Uterus (tissue), 4 donors: ENCODE measurements around the gene PRKAR1B. TPM values are rescaled to one million over a fixed set of nuclear protein-coding genes. Genes with fewer than 3 reads are reported as not detected.
"Not testable (repeated sequence)": the region's sequence is repeated elsewhere in the genome, so short reads cannot be mapped to it uniquely, and the experiment has no call there.

ENCODE experiments used
- DNase-seq, 2 donors: peaks; one replicate each; pipeline ENCODE4 v3.0.0-alpha.2; 2019 to 2020
- H3K27ac ChIP-seq, 2 donors: fragments of 200-600 bp; sonication (generic); 1 replicate in 1 of 2; 2 replicates in 1 of 2; pipeline ENCODE4 v1.5.1; 2016 to 2018
- H3K27me3 ChIP-seq, 2 donors: fragments of 200-600 bp; sonication (generic); one replicate each; pipeline ENCODE4 v1.5.1; 2018 to 2019; ENCODE audit warnings: control low read depth in 1 of 2
- H3K36me3 ChIP-seq, 2 donors: fragments of 200-600 bp; sonication (generic); one replicate each; pipeline ENCODE4 v1.5.1; 2019; ENCODE audit warnings: control low read depth in 1 of 2
- H3K4me1 ChIP-seq, 2 donors: fragments of 200-600 bp; sonication (generic); one replicate each; pipeline ENCODE4 v1.5.1; 2018 to 2019; ENCODE audit warnings: control low read depth in 1 of 2
- H3K4me3 ChIP-seq, 2 donors: fragments of 200-600 bp; sonication (generic); 1 replicate in 1 of 2; 2 replicates in 1 of 2; pipeline ENCODE4 v1.5.1; 2018 to 2019; ENCODE audit warnings: mild to moderate bottlenecking in 1 of 2
- H3K9me3 ChIP-seq, 2 donors: fragments of 200-600 bp; sonication (generic); one replicate each; pipeline ENCODE4 v1.5.1; 2019; ENCODE audit warnings: control low read depth in 1 of 2
- POLR2A ChIP-seq, 2 donors: fragments of 450-650 bp; IDR thresholded peaks; one replicate each; pipeline ENCODE4 v1.6.1; 2016; ENCODE audit warnings: antibody characterized with exemption in 2 of 2, mild to moderate bottlenecking in 1 of 2, moderate library complexity in 1 of 2
- intact Hi-C: fragments of 100-400 bp; cut with DNase I; formaldehyde crosslinking; loops from one replicate; pipeline ENCODE4 v1.15.1; 2023; ENCODE audit warnings: low total_unique reads
- total RNA-seq, 4 donors: library from RNA; depleted of rRNA in 3 of 4; stranded (reverse); fragments of >200 nt in 3 of 4; gene quantifications; one replicate each; pipeline versions ENCODE4 v1.1.0 to v1.2.4, GENCODE V29; 2014 to 2023
- TF ChIP-seq, protein P1 (sequence below), 4 experiments: fragments of 200-600 bp in 2 of 4; fragments of 450-650 bp in 2 of 4; sonication (generic) in 2 of 4; IDR thresholded peaks; one replicate each; pipeline ENCODE4 v1.5.1; 2016 to 2019; ENCODE audit warnings: antibody characterized with exemption in 4 of 4, mild to moderate bottlenecking in 2 of 4, moderate library complexity in 1 of 4
- donor health status: DM: yes; HTN: yes; CAD: no.

The PRKAR1B gene
- total RNA-seq, 4 donors from 2014 or later, result 1.0 to 45.2 (median 28.7) TPM

DNA sequence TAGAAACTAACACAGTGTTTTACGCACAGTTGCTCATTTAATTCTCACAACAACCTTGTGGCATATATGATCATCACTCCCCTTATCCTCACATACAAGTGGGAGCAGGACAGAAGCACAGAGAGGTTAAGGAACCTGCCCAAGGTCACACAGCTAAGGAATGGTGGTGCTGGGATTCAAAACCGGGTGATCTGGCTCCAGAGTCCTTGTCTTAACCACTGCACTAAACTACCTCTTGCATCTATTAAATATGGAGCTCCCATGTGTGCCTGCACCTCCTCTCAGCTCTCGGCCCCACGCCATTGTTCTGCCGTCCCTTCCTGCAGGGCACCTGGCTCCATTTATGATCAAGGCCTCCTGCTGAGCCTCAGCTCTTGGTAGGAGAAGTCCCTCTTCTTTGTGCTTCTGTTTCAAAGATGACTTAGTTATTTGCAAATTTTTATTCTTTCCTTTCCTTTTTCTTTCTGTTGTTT, 107.7 kb downstream of the PRKAR1B start:
- TF ChIP-seq, protein P1, sequence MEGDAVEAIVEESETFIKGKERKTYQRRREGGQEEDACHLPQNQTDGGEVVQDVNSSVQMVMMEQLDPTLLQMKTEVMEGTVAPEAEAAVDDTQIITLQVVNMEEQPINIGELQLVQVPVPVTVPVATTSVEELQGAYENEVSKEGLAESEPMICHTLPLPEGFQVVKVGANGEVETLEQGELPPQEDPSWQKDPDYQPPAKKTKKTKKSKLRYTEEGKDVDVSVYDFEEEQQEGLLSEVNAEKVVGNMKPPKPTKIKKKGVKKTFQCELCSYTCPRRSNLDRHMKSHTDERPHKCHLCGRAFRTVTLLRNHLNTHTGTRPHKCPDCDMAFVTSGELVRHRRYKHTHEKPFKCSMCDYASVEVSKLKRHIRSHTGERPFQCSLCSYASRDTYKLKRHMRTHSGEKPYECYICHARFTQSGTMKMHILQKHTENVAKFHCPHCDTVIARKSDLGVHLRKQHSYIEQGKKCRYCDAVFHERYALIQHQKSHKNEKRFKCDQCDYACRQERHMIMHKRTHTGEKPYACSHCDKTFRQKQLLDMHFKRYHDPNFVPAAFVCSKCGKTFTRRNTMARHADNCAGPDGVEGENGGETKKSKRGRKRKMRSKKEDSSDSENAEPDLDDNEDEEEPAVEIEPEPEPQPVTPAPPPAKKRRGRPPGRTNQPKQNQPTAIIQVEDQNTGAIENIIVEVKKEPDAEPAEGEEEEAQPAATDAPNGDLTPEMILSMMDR (IDR thresholded peaks at IDR 0.05), result no peak
- TF ChIP-seq POLR2A (IDR thresholded peaks at IDR 0.05), result no peak
- intact Hi-C loops, result no loop called here

DNA sequence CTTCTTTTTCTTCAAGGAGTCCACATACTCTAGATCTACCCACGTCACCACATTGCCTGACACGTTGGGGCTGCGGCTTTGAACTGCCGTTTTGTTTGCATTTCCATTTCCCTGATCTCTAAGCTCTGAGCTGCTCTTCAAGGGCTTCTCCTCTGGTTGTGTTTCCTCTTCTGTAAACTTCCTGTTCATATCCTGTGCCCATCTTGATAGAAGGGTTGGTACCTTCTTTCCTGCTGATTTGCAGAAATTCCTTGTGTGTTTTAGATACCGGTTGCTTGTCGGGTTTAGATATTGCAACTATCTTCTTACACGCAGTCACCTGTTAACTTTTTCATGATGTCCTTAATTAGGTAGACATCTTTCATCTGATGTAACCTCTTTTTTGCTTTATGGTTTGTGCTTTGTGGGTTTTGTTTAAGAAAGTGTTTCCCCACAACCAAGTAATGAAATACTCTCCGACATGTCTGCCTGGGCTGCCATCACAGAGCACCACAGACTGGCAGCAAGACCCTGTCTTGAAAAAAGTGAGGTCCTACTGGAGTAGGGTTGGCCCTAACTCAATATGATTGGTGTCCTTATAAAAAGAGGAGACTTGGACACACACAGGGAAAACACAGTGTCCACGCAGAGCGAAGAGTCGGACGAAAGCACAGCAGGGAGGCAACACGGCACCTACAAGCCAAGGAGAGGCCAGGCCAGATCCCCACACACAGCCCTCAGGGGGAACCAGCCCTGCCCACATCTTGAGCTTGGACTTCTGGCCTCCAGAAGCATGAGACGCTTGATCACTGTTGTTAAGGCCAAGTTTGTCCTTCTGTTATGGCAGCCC, 108.3 kb downstream of the PRKAR1B start:
- peak overlapping the region in 1 of 2 donors; percentile 63 for H3K27ac ChIP-seq
- intact Hi-C loops, result no loop called here
- H3K9me3 ChIP-seq, result peaks cover 0 to 13% of the 10 kb centered on the region in 2 donors
- TF ChIP-seq, protein P1 (IDR thresholded peaks at IDR 0.05), result no peak
- TF ChIP-seq POLR2A (IDR thresholded peaks at IDR 0.05), result no peak
- no peaks in the 10 kb centered on the region for H3K4me1 ChIP-seq
- no peak for DNase-seq
- no peaks in the 10 kb centered on the region for H3K27me3 ChIP-seq
- no peaks in the 10 kb centered on the region for H3K36me3 ChIP-seq
- no peak overlapping the region for H3K4me3 ChIP-seq

More for the DNA sequence above, 107.7 kb downstream of the PRKAR1B start:
- no peak for DNase-seq
- H3K27me3 ChIP-seq, result no peaks in the 10 kb centered on the region
- H3K27ac ChIP-seq, result peak overlapping the region; percentile 63 to 66
- H3K9me3 ChIP-seq, result peaks cover 0 to 14% of the 10 kb centered on the region in 2 donors
- no peak overlapping the region for H3K4me3 ChIP-seq
- H3K36me3 ChIP-seq, result no peaks in the 10 kb centered on the region
- no peaks in the 10 kb centered on the region for H3K4me1 ChIP-seq

DNA sequence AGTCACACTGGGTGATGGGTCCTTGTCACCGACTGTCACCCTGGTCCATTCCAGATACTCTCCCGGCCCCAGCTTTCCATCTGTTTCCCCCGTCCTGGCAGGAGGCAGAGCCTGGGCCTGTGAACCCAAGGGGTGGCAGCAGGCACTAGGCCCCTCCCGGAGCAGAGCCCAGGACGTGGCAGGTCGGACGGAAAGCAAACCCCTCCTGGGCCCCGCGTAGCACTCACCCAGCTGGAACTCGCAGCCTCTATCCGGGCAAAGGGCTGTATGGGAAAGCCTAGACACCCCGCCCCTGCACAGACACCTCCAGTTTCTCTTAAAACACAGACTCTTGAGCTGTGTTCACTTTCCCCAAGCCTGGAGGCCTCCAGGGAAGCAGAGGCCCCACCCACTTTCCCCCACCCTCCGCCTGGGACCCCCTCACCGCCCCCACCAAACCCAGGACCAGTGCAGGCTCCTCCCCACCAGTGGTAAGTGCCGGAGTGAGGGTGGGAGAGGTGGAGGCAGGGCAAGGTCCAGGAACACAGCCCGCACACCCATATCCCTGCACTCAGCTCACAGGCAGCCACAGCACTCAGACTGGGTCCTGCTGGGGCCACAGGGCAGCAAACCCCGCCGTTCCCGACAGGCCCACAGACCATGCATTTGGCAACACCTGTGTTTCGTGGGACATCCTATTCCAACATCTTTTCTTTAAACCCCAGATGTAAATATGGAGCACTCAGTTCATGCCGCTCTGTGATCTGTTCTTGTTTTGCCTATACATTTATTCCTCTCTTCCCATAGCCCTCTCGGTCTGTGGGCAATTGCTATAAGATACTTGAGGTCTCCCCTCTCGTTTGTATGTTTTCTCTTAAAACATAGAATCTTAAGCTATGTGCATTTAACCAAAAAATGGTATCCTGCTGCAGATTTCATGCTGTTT, 109.2 kb downstream of the PRKAR1B start:
- no peaks in the 10 kb centered on the region for H3K36me3 ChIP-seq
- no peaks in the 10 kb centered on the region for H3K27me3 ChIP-seq
- H3K4me1 ChIP-seq, result no peaks in the 10 kb centered on the region
- intact Hi-C loops, result no loop called here
- TF ChIP-seq, protein P1 (IDR thresholded peaks at IDR 0.05), result no peak
- TF ChIP-seq POLR2A (IDR thresholded peaks at IDR 0.05), result no peak
- no peak for DNase-seq
- H3K27ac ChIP-seq, result no peak overlapping the region
- peaks cover 0 to 13% of the 10 kb centered on the region in 2 donors for H3K9me3 ChIP-seq
- H3K4me3 ChIP-seq, result no peak overlapping the region

DNA sequence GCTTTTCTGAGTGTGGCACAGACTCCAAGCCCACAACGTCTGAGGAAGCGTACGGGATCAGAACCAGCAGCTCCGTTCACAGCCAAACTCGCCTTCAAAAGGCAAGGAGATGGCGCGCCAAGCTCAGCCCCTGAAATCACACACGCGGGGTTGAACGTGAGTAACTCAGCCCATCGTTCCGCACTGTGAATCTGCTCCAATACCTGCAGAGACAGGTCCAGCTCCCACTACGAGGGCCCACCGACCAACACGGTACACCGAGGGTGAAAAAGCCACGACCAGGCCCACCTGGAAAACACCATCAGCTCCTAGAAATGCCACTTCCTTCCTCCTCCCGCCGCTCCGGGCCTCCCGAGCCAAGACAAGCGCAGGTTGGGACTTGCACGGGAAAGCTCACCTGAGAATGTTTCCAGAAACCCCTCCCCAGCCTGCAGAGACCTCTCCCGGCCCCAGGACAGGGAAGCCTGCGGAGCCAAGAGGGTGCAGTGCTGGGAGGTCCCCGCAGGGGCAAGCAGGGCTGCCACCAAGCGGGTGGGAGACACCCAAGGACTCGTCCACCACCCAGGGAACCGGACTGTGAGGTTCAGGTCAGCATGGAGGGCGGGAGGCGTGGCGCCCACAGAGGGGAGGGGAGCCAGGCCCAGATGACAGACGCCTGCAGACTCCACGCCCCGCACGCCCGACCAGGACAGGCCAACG, 113.5 kb downstream of the PRKAR1B start:
- Histone ChIP-seq H3K27ac (no peak overlapping the region), H3K4me3 (no peak overlapping the region), H3K36me3 (no peaks in the 10 kb centered on the region), H3K27me3 (no peaks in the 10 kb centered on the region), H3K9me3 (no peaks in the 10 kb centered on the region), H3K4me1 (peaks cover 0 to 12% of the 10 kb centered on the region in 2 donors)
- intact Hi-C loops, result no loop called here
- TF ChIP-seq, protein P1 (IDR thresholded peaks at IDR 0.05), result no peak
- TF ChIP-seq POLR2A (IDR thresholded peaks at IDR 0.05), result no peak
- no peak for DNase-seq

DNA sequence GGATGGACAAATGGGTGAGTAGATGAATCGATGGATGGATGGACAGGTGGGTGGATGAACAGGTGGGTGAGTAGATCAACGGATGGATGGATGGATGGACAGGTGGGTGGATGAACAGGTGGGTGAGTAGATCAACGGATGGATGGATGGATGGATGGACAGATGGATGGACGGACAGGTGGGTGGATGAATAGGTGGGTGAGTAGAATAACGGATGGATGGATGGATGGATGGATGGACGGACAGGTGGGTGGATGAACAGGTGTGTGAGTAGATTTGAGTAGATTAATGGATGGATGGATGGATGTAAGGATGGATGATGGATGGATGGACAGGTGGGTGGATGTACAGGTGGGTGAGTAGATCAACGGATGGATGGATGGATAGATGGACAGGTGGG, 115.2 kb downstream of the PRKAR1B start:
- H3K36me3 ChIP-seq, H3K9me3 ChIP-seq, intact Hi-C loops, DNase-seq, H3K4me3 ChIP-seq, H3K27me3 ChIP-seq: not testable (repeated sequence)
- Histone ChIP-seq H3K4me1 (peaks cover 0 to 12% of the 10 kb centered on the region in 2 donors), H3K27ac (peak overlapping the region in 1 of 2 donors; percentile 73)
